COR-L47 (cell line): ENCODE data around the gene CNP.

Experiments used
- DNase-seq: peaks from one replicate; lab custom pipeline; 2025; lab: John Stamatoyannopoulos, UW

Gene CNP

DNA sequence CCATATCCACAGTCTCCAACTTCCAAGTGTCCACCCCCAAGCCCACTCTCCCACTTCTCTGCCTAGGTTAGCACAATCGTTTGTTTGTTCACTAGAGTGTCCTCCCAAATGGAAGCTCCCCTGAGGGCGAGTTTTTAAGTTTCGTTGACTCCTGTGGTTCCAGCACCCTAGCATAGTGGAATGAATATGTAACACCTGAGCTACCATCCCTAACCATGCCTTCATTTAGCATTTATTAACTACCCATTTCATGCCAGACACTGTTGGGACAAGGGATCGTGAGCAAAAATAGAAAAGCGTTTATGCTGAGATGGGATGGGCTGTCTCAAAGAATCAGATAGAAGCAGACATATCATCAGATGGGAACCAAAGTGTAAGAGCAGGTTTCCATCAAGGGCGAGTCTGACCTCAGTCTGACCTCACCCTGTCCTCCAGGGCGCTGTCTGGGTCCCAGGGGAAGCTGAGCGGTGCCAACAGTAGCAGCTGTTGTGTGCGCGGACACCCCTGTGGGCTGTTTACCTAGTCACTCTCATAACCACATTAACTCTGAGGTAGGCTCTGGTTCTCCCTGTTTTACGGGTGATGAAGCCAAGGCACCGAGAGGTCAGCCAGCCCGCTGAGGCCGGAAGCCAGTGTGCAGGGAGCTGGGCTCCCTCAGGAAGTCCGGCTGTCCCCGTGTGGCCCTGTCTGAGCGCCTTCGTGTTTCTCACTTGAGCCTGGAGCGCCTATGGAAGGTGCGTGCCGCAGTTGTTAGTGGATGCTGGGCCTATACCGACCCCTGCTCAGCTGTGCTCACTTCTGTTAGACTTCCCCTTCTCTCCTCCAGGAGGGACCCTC is 6.2 kb downstream of the CNP start:
- DNase-seq = no peak

DNA sequence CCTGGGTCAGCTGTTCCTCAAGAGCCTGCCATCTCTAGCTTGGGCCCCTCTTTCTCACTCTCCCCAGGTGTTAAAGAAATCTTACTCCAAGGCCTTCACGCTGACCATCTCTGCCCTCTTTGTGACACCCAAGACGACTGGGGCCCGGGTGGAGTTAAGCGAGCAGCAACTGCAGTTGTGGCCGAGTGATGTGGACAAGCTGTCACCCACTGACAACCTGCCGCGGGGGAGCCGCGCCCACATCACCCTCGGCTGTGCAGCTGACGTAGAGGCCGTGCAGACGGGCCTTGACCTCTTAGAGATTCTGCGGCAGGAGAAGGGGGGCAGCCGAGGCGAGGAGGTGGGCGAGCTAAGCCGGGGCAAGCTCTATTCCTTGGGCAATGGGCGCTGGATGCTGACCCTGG is 6.8 kb downstream of the CNP start:
- no peak for DNase-seq

DNA sequence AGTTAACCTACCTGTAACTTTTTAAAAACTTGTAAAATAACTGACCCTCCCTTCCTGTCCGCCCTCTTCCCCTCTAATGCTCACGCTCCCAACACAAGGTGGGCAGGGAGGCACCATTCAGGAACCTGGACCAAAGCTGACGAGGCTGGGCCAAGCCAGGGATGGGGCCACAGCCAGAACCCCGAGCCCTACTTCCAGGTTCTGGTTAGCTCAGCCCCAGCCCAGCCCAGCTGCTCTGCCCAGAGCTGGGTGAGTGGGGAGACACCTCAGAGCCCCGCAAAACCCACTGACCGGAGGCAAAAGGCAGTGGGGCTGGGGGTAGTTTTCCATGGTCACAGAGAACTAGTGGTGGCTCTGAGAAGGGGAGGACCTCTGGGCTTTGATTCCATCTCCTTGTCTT is 7.4 kb downstream of the CNP start:
- no peak for DNase-seq

DNA sequence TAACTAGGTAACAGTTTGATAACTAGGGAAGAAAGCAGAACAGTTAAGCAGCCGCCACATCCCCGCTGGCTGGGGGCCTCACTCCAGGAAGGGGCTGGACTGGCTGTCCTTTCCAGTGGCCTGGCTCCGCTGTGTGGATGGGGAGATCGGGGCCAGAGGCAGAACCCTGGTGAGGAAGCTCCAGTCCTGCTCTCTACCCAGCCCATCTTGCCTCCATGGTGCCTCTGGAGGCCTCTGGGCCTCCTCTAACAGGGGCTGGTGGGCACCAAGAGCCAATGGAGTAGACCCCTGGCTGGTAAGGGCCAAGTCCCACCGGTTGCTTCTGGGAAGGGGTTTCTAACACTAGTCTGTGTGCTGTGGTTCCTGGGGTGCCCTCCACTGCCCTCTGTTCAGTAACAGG is 8.1 kb downstream of the CNP start:
- DNase-seq = no peak

DNA sequence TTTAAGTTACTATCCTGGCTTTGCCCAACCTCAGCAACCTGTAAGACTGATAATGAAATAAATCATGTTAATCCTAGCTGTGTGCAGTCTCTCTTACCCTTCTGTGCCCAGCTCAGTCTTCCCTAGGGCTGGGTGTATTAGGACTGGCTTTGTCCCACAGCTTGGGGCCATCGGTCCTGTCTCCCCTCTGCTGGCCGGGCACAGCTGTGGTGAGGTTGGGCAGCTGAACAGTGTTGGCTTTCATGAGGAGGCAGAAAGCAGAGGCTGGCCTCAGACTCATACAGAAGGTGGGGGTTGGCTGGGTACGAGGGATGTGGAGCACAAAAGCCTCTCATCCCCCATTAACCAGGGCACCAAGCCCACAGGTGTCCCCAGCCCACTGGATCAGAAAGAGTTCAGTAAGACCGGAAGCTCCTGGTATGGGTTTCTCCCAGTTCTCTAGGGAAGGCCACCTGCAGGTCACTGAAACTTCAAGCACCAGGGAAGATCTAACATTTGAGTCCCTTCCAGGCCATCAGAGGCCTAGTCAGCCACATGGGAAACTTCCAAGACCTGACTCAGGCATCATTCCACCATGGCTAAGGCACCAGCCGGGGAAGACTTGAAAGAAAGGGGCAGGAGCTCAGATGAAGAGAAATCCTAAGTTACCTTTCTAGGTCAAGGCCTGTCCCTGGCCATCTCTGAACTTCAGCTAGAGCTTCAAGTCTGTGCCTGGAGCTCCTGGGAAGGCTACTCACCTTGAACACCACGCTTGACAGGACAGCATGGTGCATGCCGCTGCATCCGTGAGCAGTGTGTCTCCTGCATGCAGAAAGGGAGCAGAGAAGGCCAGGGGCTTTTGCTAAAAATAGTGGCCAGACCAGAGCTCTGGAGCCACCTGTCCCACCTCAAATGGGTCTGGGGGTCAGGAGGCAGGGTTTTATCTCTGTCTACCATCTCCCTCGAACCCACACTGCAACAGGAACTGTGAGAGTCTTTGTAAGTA is 8.8 kb downstream of the CNP start:
- no peak for DNase-seq

DNA sequence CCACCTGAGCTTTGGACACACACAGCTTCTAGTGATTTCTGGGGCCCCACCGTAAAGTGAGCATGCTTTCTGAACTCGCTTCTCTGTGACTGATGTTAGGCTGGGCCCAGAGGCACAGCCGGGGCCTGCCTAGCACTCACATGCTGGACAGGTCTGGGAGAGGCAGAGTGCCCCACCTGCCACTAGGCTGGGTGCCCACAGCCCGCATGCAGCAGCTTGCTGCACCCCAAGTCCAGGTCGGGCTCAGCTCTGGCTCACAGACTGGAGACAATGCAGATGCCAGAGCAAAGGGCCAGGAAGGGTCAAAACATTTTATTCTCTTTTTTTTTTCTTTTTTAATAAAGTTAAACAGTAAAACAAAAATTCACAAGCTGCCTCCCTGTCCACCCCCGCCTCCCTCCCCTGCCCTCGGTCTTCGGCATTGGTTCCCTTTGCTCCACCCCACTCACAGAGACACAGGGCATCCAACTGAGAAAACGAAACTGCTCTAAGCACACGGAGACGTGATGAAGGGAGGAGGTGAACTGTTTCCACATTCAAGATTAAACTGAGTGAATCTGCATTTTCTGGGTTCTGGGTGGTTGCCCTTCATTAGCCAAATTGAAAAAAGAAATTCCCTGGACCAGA is 9.7 kb downstream of the CNP start:
- DNase-seq = no peak

DNA sequence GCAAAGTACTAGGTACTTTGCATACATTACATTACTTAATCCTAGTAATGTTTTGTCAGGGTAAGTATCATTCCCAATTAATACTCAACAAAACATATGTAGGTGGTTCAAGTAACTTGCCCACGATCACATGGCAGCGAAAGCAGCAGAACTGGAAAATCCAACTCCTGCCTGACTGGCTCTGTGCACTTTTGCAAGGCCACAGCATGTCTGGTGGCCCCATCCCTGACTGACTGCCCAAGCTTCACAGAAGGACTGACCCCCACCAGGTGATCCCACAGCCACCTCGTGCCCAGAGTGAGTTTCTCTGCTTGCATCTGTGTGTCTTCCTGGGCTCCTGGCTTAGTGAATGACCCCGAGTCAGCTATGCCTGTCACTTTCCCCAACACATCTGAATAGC is 11.4 kb downstream of the CNP start:
- DNase-seq = no peak

DNA sequence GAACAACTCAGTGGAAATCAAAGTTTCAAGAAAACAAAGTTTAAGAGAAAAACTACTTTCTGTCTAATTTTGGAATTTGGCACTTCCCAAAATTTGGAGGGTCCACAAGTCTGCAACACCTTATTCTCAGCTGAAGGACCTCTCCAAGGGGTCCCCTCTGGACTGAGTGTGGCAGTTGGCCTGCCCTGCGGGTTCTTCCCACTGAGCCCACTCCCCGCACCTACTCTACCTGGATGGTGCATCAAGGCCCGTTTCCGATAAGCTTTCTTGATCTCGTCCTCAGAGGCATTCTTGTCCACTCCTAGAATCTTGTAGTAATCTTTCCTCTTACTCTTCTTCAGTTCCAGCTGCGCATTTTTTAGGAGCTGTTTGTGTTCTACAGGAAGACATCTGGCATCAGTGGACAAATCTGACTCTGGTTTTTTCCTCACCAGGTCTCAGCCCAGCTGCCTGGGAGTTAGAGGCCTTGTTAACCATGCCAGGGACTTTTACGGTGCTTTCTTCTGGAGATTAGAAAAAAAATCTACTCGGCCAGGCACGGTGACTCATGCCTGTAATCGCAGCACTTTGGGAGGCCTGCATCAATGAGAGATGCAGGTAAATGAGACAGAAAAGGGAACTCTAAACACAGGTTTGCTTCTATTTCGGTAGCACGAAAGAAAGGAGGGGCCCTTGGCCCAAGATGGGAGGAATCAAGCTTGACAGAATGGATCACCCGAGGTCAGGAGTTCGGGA is 15.6 kb downstream of the CNP start:
- no peak for DNase-seq

DNA sequence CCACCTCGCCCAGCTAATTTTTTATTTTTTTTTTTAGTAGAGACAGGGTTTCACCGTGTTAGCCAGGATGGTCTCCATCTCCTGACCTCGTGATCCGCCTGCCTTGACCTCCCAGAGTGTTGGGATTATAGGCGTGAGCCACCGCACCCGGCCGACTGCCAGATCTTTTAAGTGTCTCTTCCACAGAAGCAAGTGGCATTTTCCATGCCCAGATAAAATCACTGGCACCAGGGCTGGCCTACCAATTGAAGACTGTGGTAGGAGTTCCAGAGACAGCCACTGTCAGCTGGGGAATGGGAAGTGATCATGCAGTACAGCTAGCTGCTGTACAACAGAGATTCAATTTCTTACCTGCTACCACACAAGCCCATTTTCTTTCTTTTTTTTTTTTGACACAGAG is 17.9 kb downstream of the CNP start:
- no peak for DNase-seq

DNA sequence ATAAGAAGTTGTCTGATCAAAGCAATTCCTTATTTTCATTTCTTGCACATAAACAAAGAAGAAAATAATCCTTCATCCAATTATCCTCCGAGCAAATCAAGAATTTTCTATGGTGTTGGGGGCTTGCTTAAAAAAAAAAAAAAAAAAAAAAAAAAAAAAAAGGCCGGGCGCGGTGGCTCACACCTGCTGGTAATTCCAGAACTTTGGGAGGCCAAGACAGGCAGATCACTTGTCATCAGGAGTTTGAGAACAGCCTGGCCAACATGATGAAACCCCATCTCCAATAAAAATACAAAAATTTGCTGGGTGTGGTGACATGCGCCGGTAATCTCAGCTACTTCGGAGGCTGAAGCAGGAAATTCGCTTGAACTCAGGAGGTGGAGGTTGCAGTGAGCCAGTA is 19.3 kb downstream of the CNP start:
- DNase-seq = no peak

DNA sequence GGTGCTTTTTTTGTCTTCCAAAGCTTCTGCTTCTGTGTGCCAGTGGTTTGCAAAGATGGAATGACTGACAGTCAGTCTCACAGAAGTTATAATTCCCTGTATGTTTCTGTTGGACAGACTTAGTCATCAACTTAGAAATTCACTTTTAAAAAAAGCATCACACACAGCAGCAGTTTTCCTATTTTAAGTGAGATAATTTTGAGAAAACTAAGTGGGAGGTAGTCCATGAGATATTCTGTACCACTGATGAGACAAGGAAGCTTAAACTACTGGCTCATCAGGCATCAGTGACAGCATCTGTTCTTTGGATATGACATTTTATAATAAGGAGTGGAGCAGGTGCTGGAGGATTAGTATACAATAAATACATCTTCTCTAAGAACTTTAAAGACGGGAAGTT is 20.0 kb downstream of the CNP start:
- no peak for DNase-seq

DNA sequence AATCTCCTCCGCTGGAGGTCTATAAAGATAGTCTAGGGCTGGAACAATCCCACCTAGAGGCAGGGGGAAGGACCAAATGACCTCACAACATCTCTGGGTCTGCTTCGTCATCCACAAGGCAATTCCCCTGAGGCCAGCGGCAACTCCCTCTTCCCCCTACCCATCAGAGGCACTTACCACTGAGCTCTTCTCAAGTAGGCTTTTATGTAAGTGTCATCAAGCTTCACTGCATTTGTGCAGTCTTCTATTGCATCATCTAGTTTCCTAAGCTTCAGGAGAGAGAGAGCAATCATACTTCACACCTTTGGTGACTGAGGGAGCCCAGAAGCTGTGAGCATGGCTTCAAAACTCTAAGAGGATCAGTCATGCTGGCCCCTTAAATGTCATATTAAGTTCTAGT is 21.0 kb downstream of the CNP start:
- no peak for DNase-seq

DNA sequence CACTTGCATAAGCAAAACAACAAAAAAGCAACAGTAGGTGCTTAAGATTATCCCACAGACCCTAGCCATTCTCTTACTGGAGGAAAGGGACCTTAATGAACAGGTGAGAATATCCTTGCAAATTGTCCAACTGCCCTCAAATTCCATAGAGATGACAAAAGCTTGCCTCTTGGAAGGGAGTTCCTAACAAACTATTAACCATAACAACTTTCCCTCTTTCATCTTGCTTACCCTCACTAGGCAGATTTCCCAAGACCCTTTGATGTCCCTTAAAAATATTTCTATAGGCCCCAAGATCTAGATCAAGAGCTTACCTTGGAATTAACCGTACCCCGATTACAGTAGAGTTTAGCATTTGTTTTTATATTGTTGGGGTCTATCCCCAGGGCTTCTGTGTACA is 21.8 kb downstream of the CNP start:
- DNase-seq = no peak

DNA sequence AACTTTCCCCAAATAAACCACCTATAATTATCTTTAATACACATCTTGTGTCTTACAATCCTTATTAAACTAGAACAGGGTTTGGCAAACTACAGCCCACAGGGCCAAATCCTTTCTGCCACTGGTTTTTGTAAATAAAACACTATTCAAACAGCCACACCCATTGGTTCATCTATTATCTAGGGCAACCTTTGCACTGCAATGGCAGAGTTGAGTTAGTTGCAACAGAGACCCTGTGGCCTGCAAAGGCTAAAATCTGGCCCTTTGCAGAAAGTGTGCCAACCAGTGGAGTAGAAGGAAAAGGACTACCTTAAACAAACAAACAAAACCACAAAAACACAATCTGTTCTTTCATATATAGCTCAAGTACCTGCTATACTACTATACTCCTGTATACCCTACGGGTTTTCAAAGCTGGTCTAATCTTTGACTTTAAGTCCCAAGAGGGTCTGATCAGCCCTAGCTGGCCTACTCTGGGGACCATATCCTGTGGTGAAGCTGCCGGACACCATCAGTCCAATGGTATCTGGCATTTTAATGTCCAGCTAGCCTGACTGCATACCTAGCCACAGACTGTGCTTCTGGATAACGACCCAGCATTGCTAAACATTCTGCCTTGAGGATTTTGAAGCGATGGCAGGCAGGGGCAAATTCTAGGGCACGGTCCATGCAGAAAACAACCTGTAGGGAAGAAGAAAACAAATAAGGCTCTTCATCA is 23.3 kb downstream of the CNP start:
- DNase-seq = no peak

DNA sequence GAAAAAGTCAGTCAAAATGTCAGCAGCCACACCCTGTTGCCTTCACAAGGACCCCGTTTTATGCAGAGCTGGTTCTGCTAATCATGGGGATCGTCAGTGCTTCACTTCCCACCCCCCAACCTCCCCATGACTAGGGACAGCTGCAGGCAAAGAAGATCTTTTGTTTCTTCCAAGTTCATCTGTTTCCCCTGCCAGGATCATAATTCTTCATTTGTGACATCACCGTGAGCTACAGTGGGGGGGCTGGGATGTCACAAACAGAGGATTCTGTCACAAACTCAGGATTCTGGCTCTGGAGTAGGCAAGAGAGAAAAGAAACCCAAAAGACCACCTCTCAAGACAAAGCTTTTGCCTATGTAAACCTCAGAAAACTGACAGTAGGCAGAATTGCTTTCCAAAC is 26.0 kb downstream of the CNP start:
- DNase-seq = no peak

DNA sequence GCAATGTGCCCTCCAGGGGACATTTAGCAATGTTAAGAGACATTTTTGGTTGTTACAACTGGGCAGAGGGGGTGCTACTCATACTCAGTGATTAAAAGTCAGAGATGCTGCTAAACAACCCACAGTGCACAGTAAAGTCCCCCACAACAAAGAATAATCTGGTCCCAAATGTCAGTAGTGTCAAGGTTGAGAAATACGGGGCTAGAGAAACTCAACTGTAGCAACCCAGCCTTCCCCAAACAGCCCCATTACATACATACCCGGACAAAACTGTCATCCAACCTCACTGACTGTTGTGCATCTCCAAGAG is 30.2 kb downstream of the CNP start:
- DNase-seq = no peak

DNA sequence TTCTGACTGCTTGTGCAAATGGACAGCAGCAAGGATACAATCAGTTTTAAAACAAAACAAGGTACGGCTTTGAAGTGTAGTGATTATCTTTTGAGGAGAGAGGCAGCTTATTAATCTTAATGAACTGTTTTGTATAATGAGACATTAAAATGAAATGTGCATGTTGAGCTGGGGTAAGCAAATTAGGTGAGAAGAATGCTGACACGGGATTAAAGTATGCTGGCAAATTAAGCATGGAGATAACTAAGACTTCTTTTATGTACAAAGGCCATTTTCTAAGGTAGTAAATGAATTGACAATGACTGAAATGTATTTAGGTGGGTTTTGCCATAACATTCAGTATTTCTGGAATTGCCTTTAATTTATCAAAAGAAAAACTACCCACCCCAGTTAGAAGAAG is 31.9 kb downstream of the CNP start:
- DNase-seq = no peak

DNA sequence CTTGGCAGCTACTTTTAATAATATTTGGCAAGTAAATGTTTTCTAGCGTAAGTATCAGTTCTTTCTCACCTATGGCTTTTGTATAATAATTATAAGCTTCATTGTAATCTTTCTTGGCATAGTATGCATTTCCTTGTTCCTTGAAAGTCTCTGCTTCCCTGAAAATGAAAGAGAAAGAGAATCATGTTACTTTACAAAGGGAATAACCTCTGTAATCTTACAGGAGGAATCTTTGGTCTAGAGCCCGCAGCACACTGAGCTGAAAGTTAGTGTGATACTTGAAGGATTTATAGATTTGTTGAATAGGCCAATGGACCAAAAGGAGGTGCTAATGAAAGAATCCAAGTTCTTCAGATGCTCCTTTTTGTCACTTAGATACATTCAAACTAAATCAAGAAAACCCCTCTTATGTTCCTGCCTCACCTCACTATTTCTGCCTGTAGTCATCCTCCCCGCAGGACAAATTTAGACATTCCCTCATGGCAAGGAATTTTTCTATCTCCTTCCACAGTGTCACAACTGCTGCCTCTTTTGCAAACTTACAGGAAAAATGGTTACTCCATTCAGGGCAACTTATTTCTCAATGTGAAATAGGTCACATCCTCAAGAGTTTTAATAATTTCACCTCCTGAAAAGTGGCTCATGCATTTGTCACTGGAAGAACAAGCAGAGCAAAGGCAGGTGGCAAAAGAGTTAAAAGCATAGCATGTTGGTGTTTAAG is 34.0 kb downstream of the CNP start:
- no peak for DNase-seq

DNA sequence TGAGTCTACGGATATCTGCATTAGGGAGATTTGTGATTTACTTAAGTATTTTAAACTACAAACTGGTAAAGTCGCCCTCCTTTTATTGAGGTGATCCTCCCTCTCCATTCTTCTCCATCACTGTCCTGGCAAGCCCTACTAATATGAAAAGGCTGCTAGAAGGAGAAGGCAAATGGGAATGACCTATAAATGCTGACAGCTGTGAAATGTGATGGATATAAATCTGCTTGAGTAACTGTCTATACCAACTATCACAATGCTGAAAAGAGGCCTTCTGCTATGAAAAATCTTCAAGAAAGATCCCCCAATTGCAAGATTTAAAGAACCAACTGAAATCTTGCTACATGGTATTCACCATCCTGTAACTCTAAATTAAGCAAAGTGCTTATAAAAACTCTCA is 35.1 kb downstream of the CNP start:
- DNase-seq = no peak

DNA sequence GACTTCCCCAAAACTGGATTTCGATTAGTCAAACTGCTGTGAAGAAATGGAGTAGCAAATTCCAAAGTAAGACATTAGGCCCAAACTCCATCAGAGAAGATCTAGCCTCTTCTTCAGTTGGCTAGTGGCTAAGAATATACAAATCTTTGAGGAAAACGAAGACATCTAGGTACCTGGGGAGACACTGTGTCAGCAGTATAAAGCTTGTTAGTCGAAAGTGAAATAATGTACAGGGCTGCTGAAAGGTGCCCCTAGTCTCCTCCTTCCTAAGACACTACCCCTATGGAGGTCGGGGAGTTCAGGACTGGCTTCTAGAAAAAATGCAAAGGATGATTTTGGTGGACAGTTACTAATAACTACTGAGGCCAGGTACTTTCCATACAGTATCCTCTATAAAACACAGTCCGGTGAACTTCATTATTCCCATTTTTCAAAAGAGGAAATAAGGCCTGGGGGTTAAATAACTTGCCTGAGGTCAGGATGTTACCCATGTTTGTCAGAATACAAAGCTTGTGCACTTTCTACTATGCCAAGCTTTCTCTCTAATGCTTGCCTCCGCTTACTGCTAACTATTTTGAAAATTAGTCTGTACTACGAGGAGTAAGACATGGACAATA is 35.7 kb downstream of the CNP start:
- no peak for DNase-seq
